HL-60 (cell line): Measurements from ENCODE around the gene BDKRB1.
A peak's percentile ranks its signal among the peaks of the same experiment; 100 is the strongest.

Source experiments
- DNase-seq, 2 experiments: peaks; one replicate each; pipeline ENCODE4 v3.0.0-alpha.2; 2010 to 2020; ENCODE audit warnings: low read depth in 1 of 2, low spot score in 1 of 2
- H3K27ac ChIP-seq: fragments of 250-450 bp; sonication (Bioruptor Pico); replicated peaks from 2 replicates; pipeline ENCODE4 v1.5.1; 2020; ENCODE audit warnings: mild to moderate bottlenecking, moderate library complexity
- H3K27me3 ChIP-seq: fragments of 250-450 bp; sonication (Bioruptor Pico); 2 replicates; pipeline ENCODE4 v1.5.1; 2021; ENCODE audit warnings: mild to moderate bottlenecking, moderate library complexity; ENCODE audit not compliant: insufficient read depth, poor library complexity, severe bottlenecking
- H3K4me3 ChIP-seq: replicated peaks from 2 replicates; pipeline ENCODE4 v1.5.1; 2011; ENCODE audit warnings: mild to moderate bottlenecking, control low read depth, low read length; ENCODE audit not compliant: insufficient read depth
- GABPA ChIP-seq: IDR thresholded peaks from 2 replicates; pipeline ENCODE4 v1.6.1; 2012; ENCODE audit warnings: low read depth
- POLR2AphosphoS5 ChIP-seq: IDR thresholded peaks from 2 replicates; pipeline ENCODE4 v1.6.1; 2012; ENCODE audit warnings: low read depth
- SPI1 ChIP-seq: IDR thresholded peaks from 2 replicates; pipeline ENCODE4 v1.6.1; 2012; ENCODE audit warnings: low read depth, mild to moderate bottlenecking, borderline replicate concordance
- TF ChIP-seq, protein P1 (sequence below): IDR thresholded peaks from one replicate; pipeline ENCODE4 v1.5.1; 2011; ENCODE audit warnings: low read length, control low read depth, inconsistent platforms; ENCODE audit not compliant: insufficient read depth
- TF ChIP-seq, protein P2 (sequence below): IDR thresholded peaks from 2 replicates; pipeline ENCODE4 v1.6.1; 2012; ENCODE audit warnings: low read depth; ENCODE audit not compliant: insufficient replicate concordance

Gene BDKRB1

GRCh38 chr14:96275177-96276112 lies 19.4 kb downstream of the BDKRB1 start:
- TF ChIP-seq, protein P1, sequence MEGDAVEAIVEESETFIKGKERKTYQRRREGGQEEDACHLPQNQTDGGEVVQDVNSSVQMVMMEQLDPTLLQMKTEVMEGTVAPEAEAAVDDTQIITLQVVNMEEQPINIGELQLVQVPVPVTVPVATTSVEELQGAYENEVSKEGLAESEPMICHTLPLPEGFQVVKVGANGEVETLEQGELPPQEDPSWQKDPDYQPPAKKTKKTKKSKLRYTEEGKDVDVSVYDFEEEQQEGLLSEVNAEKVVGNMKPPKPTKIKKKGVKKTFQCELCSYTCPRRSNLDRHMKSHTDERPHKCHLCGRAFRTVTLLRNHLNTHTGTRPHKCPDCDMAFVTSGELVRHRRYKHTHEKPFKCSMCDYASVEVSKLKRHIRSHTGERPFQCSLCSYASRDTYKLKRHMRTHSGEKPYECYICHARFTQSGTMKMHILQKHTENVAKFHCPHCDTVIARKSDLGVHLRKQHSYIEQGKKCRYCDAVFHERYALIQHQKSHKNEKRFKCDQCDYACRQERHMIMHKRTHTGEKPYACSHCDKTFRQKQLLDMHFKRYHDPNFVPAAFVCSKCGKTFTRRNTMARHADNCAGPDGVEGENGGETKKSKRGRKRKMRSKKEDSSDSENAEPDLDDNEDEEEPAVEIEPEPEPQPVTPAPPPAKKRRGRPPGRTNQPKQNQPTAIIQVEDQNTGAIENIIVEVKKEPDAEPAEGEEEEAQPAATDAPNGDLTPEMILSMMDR: peak; percentile 81
- no peak for TF ChIP-seq SPI1
- Histone ChIP-seq H3K27ac (no peak overlapping the region), H3K4me3 (no peak overlapping the region), H3K27me3 (no peaks in the 10 kb centered on the region)
- peak; percentile 27 to 55 for DNase-seq

DNA sequence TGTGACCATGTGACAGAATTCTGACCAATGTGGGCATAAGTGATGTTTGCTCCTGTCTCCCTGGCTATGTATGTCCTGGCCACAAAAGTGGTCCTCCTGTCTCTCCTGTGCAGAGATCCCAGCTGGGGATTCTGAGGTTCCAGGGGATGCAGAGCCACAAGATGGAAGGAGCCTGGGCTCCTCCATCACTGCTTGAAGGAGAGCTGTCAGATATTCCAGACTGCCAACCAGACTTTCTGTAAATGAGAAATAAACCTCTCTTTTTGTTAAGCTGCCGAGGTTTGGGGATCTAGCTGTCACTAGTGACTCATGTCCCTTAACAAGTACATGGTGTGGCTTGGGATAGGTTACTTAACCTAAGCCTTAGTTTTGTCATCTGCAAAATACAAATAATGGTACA lies 21.9 kb downstream of the BDKRB1 start:
- TF ChIP-seq POLR2AphosphoS5 (no peak), GABPA (no peak), SPI1 (no peak)
- TF ChIP-seq, protein P1: no peak
- TF ChIP-seq, protein P2, sequence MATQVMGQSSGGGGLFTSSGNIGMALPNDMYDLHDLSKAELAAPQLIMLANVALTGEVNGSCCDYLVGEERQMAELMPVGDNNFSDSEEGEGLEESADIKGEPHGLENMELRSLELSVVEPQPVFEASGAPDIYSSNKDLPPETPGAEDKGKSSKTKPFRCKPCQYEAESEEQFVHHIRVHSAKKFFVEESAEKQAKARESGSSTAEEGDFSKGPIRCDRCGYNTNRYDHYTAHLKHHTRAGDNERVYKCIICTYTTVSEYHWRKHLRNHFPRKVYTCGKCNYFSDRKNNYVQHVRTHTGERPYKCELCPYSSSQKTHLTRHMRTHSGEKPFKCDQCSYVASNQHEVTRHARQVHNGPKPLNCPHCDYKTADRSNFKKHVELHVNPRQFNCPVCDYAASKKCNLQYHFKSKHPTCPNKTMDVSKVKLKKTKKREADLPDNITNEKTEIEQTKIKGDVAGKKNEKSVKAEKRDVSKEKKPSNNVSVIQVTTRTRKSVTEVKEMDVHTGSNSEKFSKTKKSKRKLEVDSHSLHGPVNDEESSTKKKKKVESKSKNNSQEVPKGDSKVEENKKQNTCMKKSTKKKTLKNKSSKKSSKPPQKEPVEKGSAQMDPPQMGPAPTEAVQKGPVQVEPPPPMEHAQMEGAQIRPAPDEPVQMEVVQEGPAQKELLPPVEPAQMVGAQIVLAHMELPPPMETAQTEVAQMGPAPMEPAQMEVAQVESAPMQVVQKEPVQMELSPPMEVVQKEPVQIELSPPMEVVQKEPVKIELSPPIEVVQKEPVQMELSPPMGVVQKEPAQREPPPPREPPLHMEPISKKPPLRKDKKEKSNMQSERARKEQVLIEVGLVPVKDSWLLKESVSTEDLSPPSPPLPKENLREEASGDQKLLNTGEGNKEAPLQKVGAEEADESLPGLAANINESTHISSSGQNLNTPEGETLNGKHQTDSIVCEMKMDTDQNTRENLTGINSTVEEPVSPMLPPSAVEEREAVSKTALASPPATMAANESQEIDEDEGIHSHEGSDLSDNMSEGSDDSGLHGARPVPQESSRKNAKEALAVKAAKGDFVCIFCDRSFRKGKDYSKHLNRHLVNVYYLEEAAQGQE: no peak
- Histone ChIP-seq H3K27ac (no peak overlapping the region), H3K27me3 (no peaks in the 10 kb centered on the region), H3K4me3 (no peak overlapping the region)
- DNase-seq: no peak

DNA sequence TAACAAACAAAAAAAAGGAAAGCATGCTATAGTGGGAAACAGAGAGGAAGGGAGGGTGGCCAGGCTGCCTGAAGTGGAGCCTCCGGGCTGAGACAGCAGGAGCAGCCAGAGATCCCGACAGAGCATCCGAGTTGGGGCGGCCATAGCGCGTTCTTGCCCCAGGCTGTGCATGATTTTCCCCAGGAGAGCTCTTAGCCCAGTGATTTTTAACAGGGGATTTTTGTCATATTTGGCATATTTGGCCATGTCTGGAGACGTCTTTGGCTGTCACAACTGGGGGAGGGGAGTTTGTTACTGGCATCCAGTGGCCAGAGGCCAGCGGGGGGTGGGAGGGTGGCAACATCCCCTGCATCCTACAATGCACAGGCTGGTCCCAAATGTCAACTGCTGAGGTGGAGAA lies 23.6 kb downstream of the BDKRB1 start:
- H3K27me3 ChIP-seq: no peaks in the 10 kb centered on the region
- no peak overlapping the region for H3K4me3 ChIP-seq
- H3K27ac ChIP-seq: no peak overlapping the region
- DNase-seq: no peak
- no peak for TF ChIP-seq SPI1
- TF ChIP-seq, protein P1: no peak
- TF ChIP-seq, protein P2: no peak
